WERI-Rb-1 (cell line): Measurements from ENCODE around the gene TPRA1.
A peak's percentile ranks its signal among the peaks of the same experiment; 100 is the strongest.

ENCODE experiments used
- DNase-seq: peaks from one replicate; pipeline ENCODE4 v3.0.0-alpha.2; 2020
- H3K27ac ChIP-seq: fragments of 250-450 bp; sonication (Bioruptor Pico); 2 replicates; pipeline ENCODE4 v1.5.1; 2020; ENCODE audit warnings: mild to moderate bottlenecking, moderate library complexity
- H3K27me3 ChIP-seq: fragments of 250-450 bp; sonication (Bioruptor Pico); 2 replicates; pipeline ENCODE4 v1.5.1; 2021; ENCODE audit warnings: mild to moderate bottlenecking, low read depth, moderate library complexity; ENCODE audit not compliant: insufficient read depth, severe bottlenecking
- H3K36me3 ChIP-seq: fragments of 250-450 bp; sonication (Bioruptor Pico); 2 replicates; pipeline ENCODE4 v1.5.1; 2020; ENCODE audit warnings: mild to moderate bottlenecking, moderate library complexity
- H3K4me3 ChIP-seq: 2 replicates; pipeline ENCODE4 v1.5.1; 2011; ENCODE audit warnings: low read depth, mild to moderate bottlenecking, control low read depth, low read length
- H3K9me3 ChIP-seq: fragments of 250-450 bp; sonication (Bioruptor Pico); 2 replicates; pipeline ENCODE4 v1.5.1; 2021; ENCODE audit warnings: mild to moderate bottlenecking, moderate library complexity; ENCODE audit not compliant: severe bottlenecking
- TF ChIP-seq, protein P1 (sequence below): IDR thresholded peaks from 2 replicates; pipeline ENCODE4 v1.5.1; 2011; ENCODE audit warnings: low read depth, mild to moderate bottlenecking, control low read depth, inconsistent platforms, low read length

TPRA1 gene

DNA sequence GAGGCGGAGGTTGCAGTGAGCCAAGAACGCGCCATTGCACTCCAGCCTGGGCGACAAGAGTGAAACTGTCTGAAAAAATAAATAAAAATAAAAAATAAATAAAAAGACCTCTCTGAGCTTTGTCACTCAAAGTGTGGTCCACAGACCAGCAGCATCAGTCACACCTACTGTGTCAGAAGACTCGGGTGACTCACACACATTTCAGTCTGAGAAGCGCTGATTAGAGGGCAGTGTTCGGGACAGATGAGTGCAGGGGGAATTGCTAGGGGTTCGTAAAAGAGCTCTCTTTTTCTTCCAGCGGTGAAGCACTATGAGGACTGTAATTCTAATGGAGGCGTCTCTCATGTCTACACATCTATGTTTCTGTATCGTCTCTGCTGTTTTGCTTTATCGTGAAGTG, 44.1 kb upstream of the TPRA1 start:
- Histone ChIP-seq H3K27me3 (no peaks in the 10 kb centered on the region), H3K9me3 (no peaks in the 10 kb centered on the region), H3K4me3 (no peak overlapping the region), H3K27ac (no peak overlapping the region), H3K36me3 (peaks cover 11% of the 10 kb centered on the region)
- DNase-seq = no peak
- TF ChIP-seq, protein P1, sequence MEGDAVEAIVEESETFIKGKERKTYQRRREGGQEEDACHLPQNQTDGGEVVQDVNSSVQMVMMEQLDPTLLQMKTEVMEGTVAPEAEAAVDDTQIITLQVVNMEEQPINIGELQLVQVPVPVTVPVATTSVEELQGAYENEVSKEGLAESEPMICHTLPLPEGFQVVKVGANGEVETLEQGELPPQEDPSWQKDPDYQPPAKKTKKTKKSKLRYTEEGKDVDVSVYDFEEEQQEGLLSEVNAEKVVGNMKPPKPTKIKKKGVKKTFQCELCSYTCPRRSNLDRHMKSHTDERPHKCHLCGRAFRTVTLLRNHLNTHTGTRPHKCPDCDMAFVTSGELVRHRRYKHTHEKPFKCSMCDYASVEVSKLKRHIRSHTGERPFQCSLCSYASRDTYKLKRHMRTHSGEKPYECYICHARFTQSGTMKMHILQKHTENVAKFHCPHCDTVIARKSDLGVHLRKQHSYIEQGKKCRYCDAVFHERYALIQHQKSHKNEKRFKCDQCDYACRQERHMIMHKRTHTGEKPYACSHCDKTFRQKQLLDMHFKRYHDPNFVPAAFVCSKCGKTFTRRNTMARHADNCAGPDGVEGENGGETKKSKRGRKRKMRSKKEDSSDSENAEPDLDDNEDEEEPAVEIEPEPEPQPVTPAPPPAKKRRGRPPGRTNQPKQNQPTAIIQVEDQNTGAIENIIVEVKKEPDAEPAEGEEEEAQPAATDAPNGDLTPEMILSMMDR = no peak

DNA sequence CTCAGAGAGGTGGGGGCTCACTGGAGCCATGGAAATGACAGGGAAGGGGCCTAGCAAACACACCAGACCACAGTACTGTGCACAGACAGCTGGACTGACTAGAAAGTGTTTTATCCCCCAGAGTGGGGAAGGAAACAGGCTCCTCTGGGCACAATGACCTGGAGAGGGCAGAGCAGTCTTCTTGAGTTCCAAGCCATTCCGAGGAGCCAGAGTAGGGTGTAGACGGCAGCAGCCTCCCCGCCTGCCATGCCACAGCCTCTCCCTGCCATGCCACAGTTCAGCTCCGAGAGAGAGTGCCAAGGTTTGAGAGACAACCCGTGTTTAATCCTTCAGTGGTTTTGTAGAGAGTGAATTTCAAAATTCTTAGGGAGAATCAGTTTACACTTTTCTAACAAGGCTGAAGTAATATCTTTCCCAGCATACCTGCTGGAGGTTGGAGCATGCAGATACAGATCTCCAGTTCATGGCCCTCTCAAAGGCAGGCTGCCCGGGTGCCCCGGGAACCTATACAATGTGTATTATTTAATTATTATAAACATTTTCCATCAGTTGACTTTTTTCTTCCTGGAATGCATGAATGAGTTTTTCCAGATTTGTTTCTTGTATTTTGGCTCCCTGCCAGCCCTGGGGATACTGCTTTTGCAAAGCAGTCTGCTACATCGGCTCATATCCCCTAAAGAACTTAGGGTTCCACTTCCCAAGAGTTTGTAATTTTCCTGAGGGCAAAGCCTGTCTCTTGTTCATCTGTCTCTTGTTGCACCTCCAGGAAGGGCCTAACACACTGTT, 41.7 kb upstream of the TPRA1 start:
- DNase-seq = peak; percentile 15
- TF ChIP-seq, protein P1 = no peak

DNA sequence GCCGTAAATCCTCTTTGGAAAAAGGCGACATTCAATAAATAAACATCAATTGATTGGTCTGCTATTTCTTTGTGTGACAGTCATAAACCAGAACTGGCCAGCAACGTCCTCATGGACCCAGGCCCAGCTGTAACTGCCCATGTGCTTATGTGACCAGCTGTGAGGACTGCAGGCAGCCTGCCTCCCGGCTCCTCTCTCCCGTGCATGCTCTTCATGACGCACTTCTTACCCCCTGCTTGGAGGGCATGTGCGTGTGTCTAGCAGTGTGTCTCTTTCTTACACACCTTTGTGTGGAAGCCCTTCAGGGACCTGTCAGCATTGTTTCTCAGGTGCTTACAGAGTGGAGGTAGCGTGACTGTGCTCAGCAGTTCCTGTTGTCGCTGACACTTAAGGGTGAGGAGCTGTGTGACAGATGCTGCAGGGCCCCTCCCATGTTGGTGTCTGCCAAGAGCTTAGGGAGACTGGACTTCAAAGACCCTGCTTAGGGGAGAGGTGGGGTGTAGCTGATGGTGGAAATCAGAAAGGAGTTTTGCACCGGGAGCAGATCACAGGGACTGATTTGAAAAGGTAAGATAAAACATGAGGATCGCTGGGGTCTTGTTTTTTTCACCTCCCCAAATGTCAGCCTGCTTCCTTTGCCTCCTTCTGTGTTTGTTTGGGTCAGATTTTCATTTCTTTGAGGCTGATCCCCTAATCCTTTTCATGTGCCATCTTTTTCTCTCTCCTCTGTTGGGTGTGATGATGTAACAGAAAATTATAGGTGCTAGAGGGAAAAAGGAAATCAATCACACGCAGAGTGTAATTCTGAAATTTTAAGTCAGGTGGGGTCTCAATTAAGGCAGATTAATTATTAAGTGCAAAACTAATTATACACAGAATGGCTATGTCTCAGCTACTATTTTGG, 40.5 kb upstream of the TPRA1 start:
- DNase-seq = peak; percentile 85

More for the DNA sequence above, 41.7 kb upstream of the TPRA1 start:
- Histone ChIP-seq H3K4me3 (no peak overlapping the region), H3K27me3 (peaks cover 3% of the 10 kb centered on the region), H3K9me3 (peaks cover 5% of the 10 kb centered on the region), H3K36me3 (no peaks in the 10 kb centered on the region; the same call in 1 of the 2 replicates), H3K27ac (peak overlapping the region; percentile 81)

DNA sequence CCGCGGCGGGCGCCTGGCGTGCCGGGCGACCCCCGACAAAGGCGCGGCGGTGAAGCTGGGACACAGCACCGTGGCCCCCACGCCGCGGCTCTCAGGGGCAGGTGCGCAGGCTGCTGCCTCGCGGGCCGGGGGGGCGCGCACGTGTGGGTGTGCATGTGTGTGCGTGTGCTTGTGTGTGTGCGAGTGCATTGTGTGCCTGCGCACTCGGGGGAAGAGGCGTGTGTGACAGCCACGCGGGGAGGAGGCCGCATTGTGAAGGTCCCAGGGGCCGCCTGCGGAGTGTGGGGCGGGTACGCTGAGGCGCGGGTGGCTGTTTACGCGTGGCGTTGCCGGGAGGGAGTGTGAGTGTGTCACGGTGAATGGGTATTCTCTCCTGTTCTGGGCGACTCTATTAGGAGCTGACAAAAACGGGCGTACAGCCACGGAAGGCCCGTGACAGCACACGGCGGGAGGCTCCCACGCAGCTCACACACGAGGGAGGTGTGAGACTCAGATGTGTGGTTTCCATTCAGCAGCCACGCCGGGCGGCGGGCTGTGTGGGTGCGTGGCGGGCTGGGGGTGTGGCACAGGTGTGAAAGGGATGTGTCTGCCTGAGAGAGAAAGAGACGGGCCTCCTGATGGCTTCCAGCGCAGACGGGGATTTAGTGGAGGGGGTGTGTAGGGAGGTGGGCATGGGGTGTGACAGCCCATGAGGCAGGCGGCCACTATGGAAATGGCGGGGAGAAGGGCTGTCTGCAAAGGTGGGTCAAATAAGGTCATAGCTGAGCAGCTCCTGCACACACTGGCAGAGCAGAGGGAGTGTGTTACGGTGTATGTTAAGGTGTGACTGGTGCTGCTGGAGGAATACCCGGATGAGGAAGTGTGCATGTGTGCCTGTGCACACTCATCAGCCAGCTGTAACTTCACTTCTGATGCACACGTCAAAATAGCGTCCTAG, 39.2 kb upstream of the TPRA1 start:
- peak overlapping the region; percentile 81 for H3K27ac ChIP-seq
- TF ChIP-seq, protein P1 = no peak
- peaks cover 3% of the 10 kb centered on the region for H3K27me3 ChIP-seq
- peak; percentile 73 for DNase-seq
- H3K9me3 ChIP-seq = peaks cover 5% of the 10 kb centered on the region
- H3K36me3 ChIP-seq = no peaks in the 10 kb centered on the region; the same call in 1 of the 2 replicates
- peak overlapping the region; percentile 81 for H3K4me3 ChIP-seq

More for the DNA sequence above, 40.5 kb upstream of the TPRA1 start:
- Histone ChIP-seq H3K27me3 (peaks cover 3% of the 10 kb centered on the region), H3K4me3 (peak overlapping the region; percentile 81), H3K27ac (peak overlapping the region; percentile 81), H3K9me3 (peaks cover 5% of the 10 kb centered on the region), H3K36me3 (no peaks in the 10 kb centered on the region; the same call in 1 of the 2 replicates)
- TF ChIP-seq, protein P1 = no peak

DNA sequence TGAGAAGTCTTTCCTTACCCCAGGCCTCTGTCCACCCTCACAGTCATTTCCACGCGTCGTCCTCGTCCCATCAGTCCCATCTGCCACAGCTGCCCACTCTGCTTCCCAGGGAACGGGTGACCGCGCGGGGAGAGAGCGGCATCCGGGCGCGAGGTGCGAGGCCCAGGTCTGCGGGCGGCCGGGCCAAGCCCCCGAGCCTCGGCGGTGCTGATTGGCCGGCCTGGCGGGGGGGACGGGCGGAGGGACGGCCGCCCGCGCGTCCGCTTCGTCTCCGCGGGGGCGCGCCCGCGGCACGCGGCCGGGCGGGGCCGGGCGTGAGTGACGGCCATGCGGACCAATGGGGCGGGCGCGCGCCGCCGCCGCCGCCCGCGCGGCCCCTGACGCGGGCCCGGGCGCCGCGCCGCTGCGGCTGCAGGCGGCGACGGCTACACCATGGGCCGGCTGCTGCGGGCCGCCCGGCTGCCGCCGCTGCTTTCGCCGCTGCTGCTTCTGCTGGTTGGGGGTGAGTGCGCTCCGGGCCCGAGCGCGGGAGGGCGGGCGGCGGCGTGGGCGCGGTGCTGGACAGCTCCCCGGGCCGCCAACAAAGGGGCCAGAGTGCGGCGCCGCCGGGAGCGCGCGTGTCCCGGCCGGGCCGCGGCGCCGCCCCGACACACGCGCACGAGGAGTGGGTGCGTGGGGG, 38.4 kb upstream of the TPRA1 start, which contains the start of gene PODXL2:
TSS of gene PODXL2 (plus strand) at position 398 of the 679 bp plus-strand sequence. CDS start at position 433, 35 bp downstream.
- Histone ChIP-seq H3K4me3 (peak within 1 kb of the TSS; percentile 81), H3K9me3 (peaks cover 5% of the 10 kb centered on the region), H3K27ac (peak within 1 kb of the TSS; percentile 81), H3K36me3 (no peaks in the 10 kb centered on the region; the same call in 1 of the 2 replicates), H3K27me3 (peaks cover 3% of the 10 kb centered on the region)
- DNase-seq = peak; percentile 77
- TF ChIP-seq, protein P1 = no peak
